Skeletal muscle tissue (tissue), 4 donors: ENCODE measurements around the gene EPS8. TPM values are rescaled to one million over a fixed set of nuclear protein-coding genes. Genes with fewer than 3 reads are reported as not detected.

ENCODE experiments used
- H3K27ac ChIP-seq: one replicate; pipeline ENCODE4 v1.7.0; 2013; ENCODE audit warnings: mild to moderate bottlenecking, low read depth, low read length, inconsistent platforms
- H3K27me3 ChIP-seq, 3 donors: one replicate each; pipeline ENCODE4 v1.7.0; 2013; ENCODE audit warnings: low read length in 3 of 3; ENCODE audit not compliant: control insufficient read depth in 3 of 3, insufficient read depth in 3 of 3
- H3K36me3 ChIP-seq, 3 donors: one replicate each; pipeline ENCODE4 v1.7.0; 2013; ENCODE audit warnings: low read length in 3 of 3; ENCODE audit not compliant: control insufficient read depth in 3 of 3, insufficient read depth in 3 of 3
- H3K4me1 ChIP-seq, 3 donors: one replicate each; pipeline ENCODE4 v1.7.0; 2013; ENCODE audit warnings: low read length in 3 of 3, mild to moderate bottlenecking in 3 of 3; ENCODE audit not compliant: control insufficient read depth in 3 of 3, insufficient read depth in 3 of 3
- H3K4me3 ChIP-seq, 3 donors: one replicate each; pipeline ENCODE4 v1.7.0; 2013; ENCODE audit warnings: low read length in 3 of 3
- H3K9ac ChIP-seq, 3 donors: one replicate each; pipeline ENCODE4 v1.7.0; 2013; ENCODE audit warnings: low read length in 3 of 3, mild to moderate bottlenecking in 3 of 3, moderate library complexity in 2 of 3, low read depth in 1 of 3
- H3K9me3 ChIP-seq, 3 donors: one replicate each; pipeline ENCODE4 v1.7.0; 2013; ENCODE audit warnings: low read length in 3 of 3; ENCODE audit not compliant: control insufficient read depth in 3 of 3
- total RNA-seq: library from RNA; depleted of rRNA; stranded (reverse); fragments of >200 nt; gene quantifications from one replicate; pipeline ENCODE4 v1.2.3, GENCODE V29; 2014
- donor health status: Osteomylitis.

Gene EPS8
- total RNA-seq, 1 donor from 2014 or later, result 27.7 TPM

DNA sequence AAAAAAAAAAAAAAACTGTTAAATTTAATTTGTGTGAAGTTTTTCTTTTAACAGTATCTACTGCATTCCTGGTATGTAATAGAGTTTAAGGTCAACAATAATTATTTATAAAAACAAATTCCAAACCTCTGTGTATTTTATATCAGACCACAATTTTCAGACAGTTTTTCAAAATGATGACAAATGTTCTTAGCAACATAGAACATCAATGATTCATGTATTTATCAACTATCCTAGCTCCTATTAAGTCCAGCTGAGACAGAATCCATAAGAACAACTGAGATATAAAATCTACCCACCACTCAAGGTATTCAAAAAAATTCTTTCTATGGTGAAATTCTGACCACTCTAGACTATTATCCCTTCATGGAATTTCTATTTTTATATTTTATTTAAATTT is 144.5 kb downstream of the EPS8 start:
- Histone ChIP-seq H3K4me3 (no peak overlapping the region), H3K4me1 (no peaks in the 10 kb centered on the region), H3K36me3 (peaks cover 0 to 22% (median 0%) of the 10 kb centered on the region in 3 donors), H3K27ac (no peak overlapping the region), H3K9me3 (no peaks in the 10 kb centered on the region), H3K9ac (no peak overlapping the region), H3K27me3 (no peaks in the 10 kb centered on the region)

DNA sequence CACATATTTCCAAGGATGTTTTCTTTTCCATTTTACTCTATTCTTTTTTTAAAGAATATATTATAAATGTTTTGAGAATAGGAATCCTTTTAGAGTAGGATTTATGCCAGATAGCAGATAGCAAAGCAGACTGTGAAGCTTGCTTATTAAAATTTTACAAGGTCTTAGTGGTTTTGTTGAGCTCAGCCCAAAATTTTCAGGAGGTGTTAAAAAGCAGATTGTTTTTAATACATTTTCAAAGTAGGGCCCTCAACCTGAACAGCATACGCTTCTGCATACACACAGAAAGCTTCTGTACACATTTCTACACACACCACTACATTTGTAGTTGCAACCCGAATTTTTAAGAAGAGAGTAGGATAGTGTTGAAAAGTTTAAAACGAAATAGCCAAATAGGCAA is 151.0 kb downstream of the EPS8 start:
- H3K4me3 ChIP-seq, result no peak overlapping the region
- peaks cover 0 to 5% (median 0%) of the 10 kb centered on the region in 3 donors for H3K36me3 ChIP-seq
- H3K9ac ChIP-seq, result peak overlapping the region in 1 of 3 donors; percentile 15
- no peaks in the 10 kb centered on the region for H3K9me3 ChIP-seq
- no peaks in the 10 kb centered on the region for H3K4me1 ChIP-seq
- H3K27ac ChIP-seq, result no peak overlapping the region
- H3K27me3 ChIP-seq, result no peaks in the 10 kb centered on the region

DNA sequence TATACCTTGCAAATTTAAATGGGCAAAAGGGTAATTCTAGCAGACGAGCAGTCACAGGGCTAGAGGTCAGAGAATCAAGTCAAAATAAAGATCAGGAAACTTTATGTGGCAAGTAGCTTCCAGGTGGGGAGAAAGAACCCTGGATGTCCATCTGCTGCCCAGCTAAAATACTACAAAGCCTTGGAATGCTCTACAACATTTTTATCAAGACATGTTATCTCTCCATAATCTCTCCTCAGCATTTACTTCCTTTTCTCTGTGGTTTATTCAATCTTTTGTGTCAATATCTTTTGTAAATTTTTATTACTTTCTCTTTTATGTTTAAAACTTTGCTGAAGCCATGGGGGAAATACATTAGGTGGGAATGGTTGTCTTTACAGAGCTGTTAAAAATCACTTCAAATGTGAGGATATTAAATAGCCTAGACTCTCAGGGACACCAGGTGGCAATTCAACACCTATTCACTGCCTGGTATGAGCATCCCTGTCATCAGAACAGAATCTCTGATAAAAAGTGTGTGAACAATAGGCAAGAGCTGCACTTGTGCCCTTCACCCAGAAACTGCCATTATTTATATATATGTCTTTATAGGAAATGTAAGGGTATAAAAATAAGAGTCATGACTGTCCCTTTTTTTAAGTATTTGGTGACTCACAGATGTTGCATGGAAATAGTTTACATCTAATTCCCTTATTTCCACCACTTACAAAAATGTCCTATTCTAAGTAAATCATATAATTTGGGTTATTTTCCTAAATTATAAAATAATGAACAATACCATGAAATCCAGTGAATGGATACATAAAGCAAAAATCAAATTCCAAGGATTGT is 152.9 kb downstream of the EPS8 start:
- Histone ChIP-seq H3K4me3 (no peak overlapping the region), H3K4me1 (peaks cover 0 to under 1% (median 0%) of the 10 kb centered on the region in 3 donors), H3K27ac (no peak overlapping the region), H3K27me3 (no peaks in the 10 kb centered on the region), H3K9me3 (no peaks in the 10 kb centered on the region), H3K36me3 (peaks cover 0 to 4% (median 2%) of the 10 kb centered on the region in 3 donors), H3K9ac (no peak overlapping the region)

DNA sequence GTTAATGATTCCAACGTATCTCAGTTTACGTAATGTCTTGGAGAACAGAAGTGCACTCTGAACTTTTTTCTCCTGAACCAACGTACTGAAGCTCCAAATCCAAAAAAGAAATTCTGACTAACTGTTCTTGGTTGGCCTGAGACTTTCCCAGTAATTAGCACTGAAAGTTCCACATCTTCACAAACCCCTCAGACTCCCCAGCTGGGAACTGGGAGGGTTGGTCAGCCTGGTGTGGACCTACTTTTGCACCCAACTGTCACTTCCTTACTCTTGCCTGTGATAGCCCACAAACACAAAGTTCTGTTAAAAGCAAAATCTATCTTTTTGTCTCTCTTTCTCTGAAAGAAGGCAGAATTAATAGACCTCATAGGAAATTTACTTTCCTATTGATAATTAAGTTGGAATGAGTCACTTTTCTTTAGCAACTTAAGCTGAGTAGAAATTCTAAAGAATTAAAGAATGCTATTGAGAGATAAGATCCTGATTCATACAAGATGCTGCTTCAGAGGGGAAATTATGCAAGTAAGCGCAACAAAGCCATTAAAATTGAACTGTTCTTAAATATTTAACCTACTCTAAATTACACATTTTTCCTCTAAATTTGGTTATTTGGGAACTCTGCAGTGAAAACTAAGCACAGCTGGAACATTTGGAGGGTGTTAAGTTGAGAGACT is 155.0 kb downstream of the EPS8 start:
- Histone ChIP-seq H3K36me3 (peaks cover 0 to 5% (median 2%) of the 10 kb centered on the region in 3 donors), H3K27me3 (no peaks in the 10 kb centered on the region), H3K9me3 (no peaks in the 10 kb centered on the region), H3K4me1 (peaks cover under 1 to 8% (median 3%) of the 10 kb centered on the region in 3 donors), H3K27ac (no peak overlapping the region), H3K4me3 (no peak overlapping the region), H3K9ac (no peak overlapping the region)

DNA sequence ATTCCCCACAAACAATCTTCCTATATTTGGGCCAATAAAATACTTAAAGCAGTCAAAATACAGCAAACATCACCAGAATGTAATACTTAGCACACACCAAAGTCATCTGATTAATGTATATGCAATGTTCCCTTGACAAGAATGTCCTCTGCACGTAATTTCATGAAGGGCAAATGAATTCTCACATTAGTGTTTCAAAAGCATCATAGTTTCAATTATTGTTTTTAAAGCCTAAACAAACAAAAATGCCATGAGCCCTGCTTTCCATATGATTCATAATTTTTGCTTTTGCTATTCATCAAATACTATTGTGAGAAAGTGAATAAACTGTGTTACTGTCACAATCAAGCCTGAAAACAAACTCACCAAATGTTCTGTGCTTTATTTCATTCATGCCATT is 156.0 kb downstream of the EPS8 start:
- Histone ChIP-seq H3K27ac (no peak overlapping the region), H3K9me3 (no peaks in the 10 kb centered on the region), H3K36me3 (peaks cover 0 to 5% (median 2%) of the 10 kb centered on the region in 3 donors), H3K9ac (no peak overlapping the region), H3K27me3 (no peaks in the 10 kb centered on the region), H3K4me1 (peaks cover 7 to 15% (median 8%) of the 10 kb centered on the region in 3 donors), H3K4me3 (no peak overlapping the region)

DNA sequence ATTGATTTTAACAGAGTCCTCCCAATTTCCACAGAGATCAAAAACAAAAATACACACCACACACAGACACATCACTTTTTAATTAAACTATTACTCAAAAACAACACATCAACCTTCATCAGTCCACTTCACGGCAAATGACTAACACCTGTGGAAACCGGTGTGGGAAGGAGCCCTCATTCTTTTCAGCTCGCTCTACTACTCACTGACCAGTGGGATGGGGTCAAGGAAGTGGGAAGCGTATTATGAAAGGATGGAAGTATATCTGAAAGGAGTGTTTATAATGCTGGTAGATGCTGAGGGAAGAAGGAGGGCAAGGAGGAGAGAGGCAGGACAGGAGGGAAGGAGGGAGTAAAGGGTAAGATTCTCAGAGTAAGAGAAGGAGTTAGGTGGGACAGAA is 156.5 kb downstream of the EPS8 start:
- no peaks in the 10 kb centered on the region for H3K27me3 ChIP-seq
- no peak overlapping the region for H3K27ac ChIP-seq
- no peaks in the 10 kb centered on the region for H3K9me3 ChIP-seq
- H3K4me3 ChIP-seq, result no peak overlapping the region
- H3K9ac ChIP-seq, result no peak overlapping the region
- peaks cover 0 to 5% (median 2%) of the 10 kb centered on the region in 3 donors for H3K36me3 ChIP-seq
- peaks cover 9 to 17% (median 9%) of the 10 kb centered on the region in 3 donors for H3K4me1 ChIP-seq

DNA sequence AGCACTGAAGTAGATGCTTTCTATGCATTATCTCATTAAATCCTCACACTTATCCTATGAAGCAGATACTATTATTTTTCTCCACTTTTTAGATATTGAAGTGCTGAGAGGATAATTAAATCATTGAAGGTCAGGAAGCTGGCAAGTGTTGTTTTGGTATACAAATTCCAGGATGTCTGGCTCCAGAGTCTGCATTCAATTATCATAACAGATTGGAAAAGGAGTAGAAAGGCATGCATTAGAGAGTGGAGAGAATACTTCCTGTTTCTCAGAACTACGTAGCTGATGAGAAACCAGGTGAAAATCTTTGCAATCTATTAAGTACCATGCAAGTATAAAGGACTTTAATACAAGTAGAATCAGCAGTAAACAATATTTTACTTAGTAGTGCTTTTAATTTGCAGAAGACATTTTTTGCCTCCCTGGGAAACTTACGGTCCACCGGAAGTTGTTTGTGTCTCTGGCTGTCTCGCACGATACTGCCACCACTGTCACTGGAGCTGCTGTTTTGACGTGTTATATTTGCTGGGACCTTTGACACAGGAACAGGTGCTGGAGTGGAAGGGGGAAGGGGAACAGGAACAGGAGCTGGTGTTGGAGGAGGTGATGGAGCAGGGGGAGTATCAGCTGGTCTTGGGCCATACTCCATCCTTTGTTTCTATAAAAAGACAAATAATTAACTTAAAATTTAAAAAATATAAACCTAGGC is 158.0 kb downstream of the EPS8 start:
- H3K9ac ChIP-seq, result no peak overlapping the region
- H3K4me3 ChIP-seq, result no peak overlapping the region
- peak overlapping the region; percentile 11 for H3K27ac ChIP-seq

DNA sequence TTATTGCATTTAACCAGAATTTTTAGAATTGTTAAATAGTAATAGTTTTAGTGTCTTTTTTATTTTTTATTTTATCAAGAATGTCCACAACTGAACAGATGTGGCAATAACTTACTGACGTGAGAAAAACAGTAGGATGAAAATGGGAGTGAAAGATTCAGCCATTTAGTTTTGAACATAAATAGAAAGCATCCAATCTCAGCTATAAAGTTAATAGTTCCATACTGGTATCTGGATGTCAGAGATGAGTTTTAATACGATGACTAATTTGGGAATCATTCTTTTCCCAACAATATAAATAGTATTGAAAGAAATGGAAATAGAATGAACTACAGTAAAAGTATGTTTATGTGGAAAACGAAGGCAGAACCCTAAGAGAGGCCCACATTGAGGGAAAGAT is 159.4 kb downstream of the EPS8 start:
- no peak overlapping the region for H3K4me3 ChIP-seq
- H3K36me3 ChIP-seq, result peaks cover 0 to 5% (median 2%) of the 10 kb centered on the region in 3 donors
- no peaks in the 10 kb centered on the region for H3K27me3 ChIP-seq
- peak overlapping the region; percentile 11 for H3K27ac ChIP-seq
- no peak overlapping the region for H3K9ac ChIP-seq
- no peaks in the 10 kb centered on the region for H3K9me3 ChIP-seq
- H3K4me1 ChIP-seq, result peaks cover 9 to 17% (median 10%) of the 10 kb centered on the region in 3 donors

More for the DNA sequence above, 158.0 kb downstream of the EPS8 start:
- peaks cover 0 to 5% (median 2%) of the 10 kb centered on the region in 3 donors for H3K36me3 ChIP-seq
- H3K4me1 ChIP-seq, result peaks cover 9 to 17% (median 10%) of the 10 kb centered on the region in 3 donors
- no peaks in the 10 kb centered on the region for H3K27me3 ChIP-seq
- H3K9me3 ChIP-seq, result no peaks in the 10 kb centered on the region

DNA sequence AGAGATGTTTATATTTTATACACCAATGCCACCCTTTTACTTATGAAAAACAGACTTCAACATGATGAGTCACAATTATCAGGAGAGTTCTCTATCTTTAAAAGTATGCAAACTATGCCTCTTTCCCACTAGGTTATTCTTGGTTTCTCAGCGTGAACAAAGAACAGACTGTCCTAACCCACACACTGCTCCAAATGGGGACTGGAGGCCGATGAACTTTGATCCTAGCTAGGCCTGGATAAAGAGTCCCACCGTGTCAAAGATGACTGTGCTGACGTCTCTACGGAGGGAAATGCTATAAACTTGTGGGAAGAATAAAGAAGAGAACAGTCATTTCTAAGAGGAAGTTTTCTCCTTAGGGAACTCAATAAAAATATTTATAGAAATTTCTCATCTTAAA is 160.1 kb downstream of the EPS8 start:
- Histone ChIP-seq H3K4me3 (no peak overlapping the region), H3K27ac (no peak overlapping the region), H3K9me3 (no peaks in the 10 kb centered on the region), H3K27me3 (no peaks in the 10 kb centered on the region), H3K4me1 (peaks cover 9 to 17% (median 10%) of the 10 kb centered on the region in 3 donors), H3K36me3 (peaks cover 0 to 9% (median 2%) of the 10 kb centered on the region in 3 donors), H3K9ac (peak overlapping the region in 1 of 3 donors; percentile 24)
